HepG2 (cell line): Measurements from ENCODE around the gene ACSS2.

Experiments
- ERF ChIP-seq: IDR thresholded peaks from 2 replicates; pipeline ENCODE4 v1.6.1; 2018; ENCODE audit warnings: missing biosample characterization, missing genetic modification reagents
- SMAD1 ChIP-seq: sonication (generic); formaldehyde crosslinking; IDR thresholded peaks from 2 replicates; pipeline ENCODE4 v1.4.0; 2020; ENCODE audit warnings: missing genetic modification reagents, low read depth, mild to moderate bottlenecking, borderline replicate concordance
- ZNF567 ChIP-seq: sonication (generic); formaldehyde crosslinking; IDR thresholded peaks from 2 replicates; pipeline ENCODE4 v1.8.1; 2023; ENCODE audit warnings: mild to moderate bottlenecking, missing genetic modification reagents, borderline replicate concordance

GRCh38 chr20:34925981-34926380 lies 49.6 kb downstream of the ACSS2 start:
- no peak for TF ChIP-seq ERF (CRISPR knock-in tag)
- TF ChIP-seq SMAD1 = no peak
- no peak for TF ChIP-seq ZNF567 (CRISPR knock-in tag)
